Left kidney (tissue), 2 donors: ENCODE results near the gene SPATA12. TPM values are rescaled to one million over a fixed set of nuclear protein-coding genes. Genes with fewer than 3 reads are reported as not detected.

Source experiments
- DNase-seq: peaks from one replicate; pipeline ENCODE4 v3.0.0-alpha.2; 2013
- polyA plus RNA-seq: library from polyadenylated mRNA; unstranded; fragments of 120-200 nt; gene quantifications from one replicate; pipeline ENCODE4 v1.2.1, GENCODE V29; 2013; ENCODE audit not compliant: insufficient read length

Gene SPATA12
- polyA plus RNA-seq, 1 donor: 0.22 TPM

DNA sequence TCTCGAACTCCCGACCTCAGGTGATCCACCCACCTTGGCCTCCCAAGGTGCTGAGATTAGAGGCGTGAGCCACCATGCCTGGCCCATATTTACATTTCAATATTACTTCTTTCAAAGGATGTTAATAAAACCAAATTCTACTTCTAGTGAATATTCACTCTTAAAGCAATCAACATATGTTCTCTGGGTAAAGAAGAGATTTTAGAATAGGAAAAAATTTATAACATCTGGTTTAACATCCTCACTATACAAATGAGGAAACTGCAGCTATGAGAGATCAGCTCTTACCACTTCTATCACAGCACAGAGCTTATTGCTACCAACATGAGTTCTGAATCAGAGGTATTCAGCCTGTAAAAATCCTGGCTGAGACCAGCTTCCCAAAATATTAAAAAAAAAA is 56.0 kb downstream of the SPATA12 start:
- DNase-seq: no peak

DNA sequence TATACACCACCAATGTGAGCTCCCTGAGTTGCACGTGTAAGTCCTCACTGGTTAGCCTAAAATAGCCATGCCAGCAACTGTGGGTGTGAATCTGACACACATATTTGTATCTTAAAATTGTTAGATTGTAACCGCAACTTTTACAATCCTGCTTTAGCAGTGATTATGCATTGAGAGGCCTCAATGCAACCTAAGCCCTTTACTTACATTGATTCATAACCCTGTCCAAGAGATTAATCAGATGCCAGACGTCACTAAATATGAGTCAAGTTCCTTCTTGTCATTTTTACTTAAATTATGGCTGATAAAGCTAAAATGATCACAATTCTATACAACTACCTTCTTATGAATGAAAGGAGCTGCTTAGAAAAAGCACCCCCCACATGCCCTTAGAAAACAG is 57.8 kb downstream of the SPATA12 start:
- DNase-seq: no peak

DNA sequence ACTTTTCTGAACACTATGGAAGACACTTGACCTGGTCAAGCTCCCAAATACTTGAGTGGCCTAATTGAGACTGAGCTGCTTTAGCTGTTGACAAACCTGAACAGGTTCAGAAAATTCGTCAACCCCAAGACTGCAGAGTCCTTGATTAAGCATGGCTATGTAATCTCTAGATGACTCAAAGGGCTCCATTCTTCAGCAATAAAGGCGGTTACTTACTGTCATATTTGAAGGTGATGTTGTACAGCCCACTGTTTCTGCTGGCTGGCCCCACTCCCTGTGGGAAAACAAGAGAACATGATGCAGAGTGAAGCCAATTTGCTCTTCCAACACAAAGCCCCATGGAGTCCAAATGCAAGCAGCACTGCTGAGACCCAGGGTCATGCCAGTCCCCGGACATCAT is 59.6 kb downstream of the SPATA12 start:
- no peak for DNase-seq

DNA sequence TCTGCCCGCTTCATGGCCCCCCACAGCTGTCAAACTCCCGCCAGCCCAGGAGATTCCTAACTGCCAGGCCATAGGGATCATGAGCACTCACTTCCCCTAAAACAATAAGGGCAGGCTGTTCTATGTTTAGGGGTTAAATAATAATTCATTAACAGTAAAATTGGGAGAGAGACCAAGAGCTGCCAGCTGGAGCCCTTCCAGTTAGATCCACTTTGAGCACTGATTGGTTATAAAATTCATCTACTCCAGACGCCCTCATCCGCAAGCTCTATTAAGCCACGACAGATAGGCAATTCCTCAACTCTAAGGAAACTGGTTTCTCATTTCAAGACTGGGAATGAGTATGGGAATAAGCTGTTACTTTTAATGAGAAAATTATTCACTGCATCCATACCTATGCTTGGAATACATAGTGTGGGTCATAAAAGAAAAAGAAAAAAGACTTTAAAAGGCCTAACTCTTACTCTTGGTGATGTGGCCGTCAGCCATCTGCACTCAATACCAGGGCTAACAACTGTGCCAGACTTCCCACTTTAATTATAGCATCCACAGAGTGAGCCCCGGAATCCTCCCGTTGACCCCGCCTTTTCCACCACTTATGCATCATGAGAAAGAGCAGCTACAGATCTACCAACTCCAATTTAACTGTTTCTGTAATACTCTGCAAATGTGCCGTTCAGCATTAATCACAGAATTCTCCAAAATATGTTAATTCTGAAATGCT is 60.1 kb downstream of the SPATA12 start:
- no peak for DNase-seq

Other genes starting within 250 kb of the SPATA12 start
- 66.6 TPM for gene IL17RD, start 104.7 kb downstream of the SPATA12 start, polyA plus RNA-seq
- gene HESX1, start 139.3 kb downstream of the SPATA12 start, polyA plus RNA-seq: 4.5 TPM
- gene APPL1, start 167.1 kb downstream of the SPATA12 start, polyA plus RNA-seq: 54.0 TPM
- 1.4 TPM for gene ASB14, start 232.0 kb downstream of the SPATA12 start, polyA plus RNA-seq